ENCODE data around the gene ARHGAP23. TPM values are rescaled to one million over a fixed set of nuclear protein-coding genes. Genes with fewer than 3 reads are reported as not detected.
"Not testable (repeated sequence)": the region's sequence is repeated elsewhere in the genome, so short reads cannot be mapped to it uniquely, and the experiment has no call there.

ARHGAP23 gene
- polyA plus RNA-seq, 1 donor from 2014 or later: 1.6 TPM

- H3K9ac ChIP-seq (ENCODE audit: low read length); H3K27ac ChIP-seq (ENCODE audit: low read length); H2AFZ ChIP-seq (ENCODE audit: low read depth, low read length); H3K9me3 ChIP-seq (ENCODE audit: low read length); H3K79me2 ChIP-seq (replicated peaks; ENCODE audit: insufficient read depth, low read length); H3K4me3 ChIP-seq (ENCODE audit: low read length); H3K36me3 ChIP-seq (ENCODE audit: insufficient read depth, low read length); H4K20me1 ChIP-seq (ENCODE audit: insufficient read depth); H3K27me3 ChIP-seq (ENCODE audit: insufficient read depth, low read depth, low read length); H3F3A ChIP-seq (ENCODE audit: insufficient read depth, low read length, poor library complexity, severe bottlenecking); H3K9me2 ChIP-seq (ENCODE audit: insufficient read depth, low read length); H3K4me2 ChIP-seq (ENCODE audit: low read length): not testable (repeated sequence)
These were observed 99.9 kb downstream of the ARHGAP23 start for GRCh38 chr17:38528141-38528540.

GRCh38 chr17:38530856-38531255 lies 102.6 kb downstream of the ARHGAP23 start:
- not testable (repeated sequence) for H3K4me3 ChIP-seq (ENCODE audit: low read length); H3K27me3 ChIP-seq (ENCODE audit: insufficient read depth, low read depth, low read length); H3K9ac ChIP-seq (ENCODE audit: low read length); H3K9me2 ChIP-seq (ENCODE audit: insufficient read depth, low read length); H3K4me2 ChIP-seq (ENCODE audit: low read length); H3K79me2 ChIP-seq (replicated peaks; ENCODE audit: insufficient read depth, low read length); H3K36me3 ChIP-seq (ENCODE audit: insufficient read depth, low read length); H4K20me1 ChIP-seq (ENCODE audit: insufficient read depth); H3K9me3 ChIP-seq (ENCODE audit: low read length); H3F3A ChIP-seq (ENCODE audit: insufficient read depth, low read length, poor library complexity, severe bottlenecking); H2AFZ ChIP-seq (ENCODE audit: low read depth, low read length); H3K27ac ChIP-seq (ENCODE audit: low read length)

- not testable (repeated sequence) for H3K9ac ChIP-seq (ENCODE audit: low read length); H3K4me2 ChIP-seq (ENCODE audit: low read length); H3F3A ChIP-seq (ENCODE audit: insufficient read depth, low read length, poor library complexity, severe bottlenecking); H4K20me1 ChIP-seq (ENCODE audit: insufficient read depth); H2AFZ ChIP-seq (ENCODE audit: low read depth, low read length); H3K9me3 ChIP-seq (ENCODE audit: low read length); H3K36me3 ChIP-seq (ENCODE audit: insufficient read depth, low read length); H3K4me3 ChIP-seq (ENCODE audit: low read length); H3K27me3 ChIP-seq (ENCODE audit: insufficient read depth, low read depth, low read length); H3K9me2 ChIP-seq (ENCODE audit: insufficient read depth, low read length); H3K27ac ChIP-seq (ENCODE audit: low read length); H3K79me2 ChIP-seq (replicated peaks; ENCODE audit: insufficient read depth, low read length)
These were observed 103.5 kb downstream of the ARHGAP23 start for GRCh38 chr17:38531761-38532160.

GRCh38 chr17:38532451-38532850 lies 104.2 kb downstream of the ARHGAP23 start:
- no peaks in the 10 kb centered on the region for H3K9me2 ChIP-seq (ENCODE audit: insufficient read depth, low read length)
- no peak overlapping the region for H3K27ac ChIP-seq (ENCODE audit: low read length)
- no peak overlapping the region for H2AFZ ChIP-seq (ENCODE audit: low read depth, low read length)
- H3F3A ChIP-seq (ENCODE audit: insufficient read depth, low read length, poor library complexity, severe bottlenecking): no peaks in the 10 kb centered on the region
- no peak for TF ChIP-seq SMC3 (conservative IDR thresholded peaks at IDR 0.05; ENCODE audit: poor library complexity)
- no peak for TF ChIP-seq RAD21 (conservative IDR thresholded peaks at IDR 0.05)
- no peak for TF ChIP-seq EZH2 (IDR thresholded peaks at IDR 0.05; ENCODE audit: borderline replicate concordance, insufficient read depth, low read length, poor library complexity, severe bottlenecking)
- TF ChIP-seq CTCF (IDR thresholded peaks at IDR 0.05; ENCODE audit: poor library complexity, severe bottlenecking): no peak
- no peak for TF ChIP-seq EP300 (conservative IDR thresholded peaks at IDR 0.05; ENCODE audit: poor library complexity, severe bottlenecking)
- TF ChIP-seq REST (IDR thresholded peaks at IDR 0.05; ENCODE audit: borderline replicate concordance): no peak
- no peak for TF ChIP-seq MXI1 (conservative IDR thresholded peaks at IDR 0.05; ENCODE audit: poor library complexity, severe bottlenecking)
- no peak for TF ChIP-seq TAF1 (IDR thresholded peaks at IDR 0.05; ENCODE audit: low read depth)
- TF ChIP-seq POLR2AphosphoS5 (IDR thresholded peaks at IDR 0.05): no peak
- no peaks in the 10 kb centered on the region for H3K27me3 ChIP-seq (ENCODE audit: insufficient read depth, low read depth, low read length)
- H3K9me3 ChIP-seq (ENCODE audit: low read length): no peaks in the 10 kb centered on the region
- no peak overlapping the region for H3K4me2 ChIP-seq (ENCODE audit: low read length)
- H3K9ac ChIP-seq (ENCODE audit: low read length): no peak overlapping the region
- no peaks in the 10 kb centered on the region for H4K20me1 ChIP-seq (ENCODE audit: insufficient read depth)
- H3K79me2 ChIP-seq (replicated peaks; ENCODE audit: insufficient read depth, low read length): no peaks in the 10 kb centered on the region
- no peaks in the 10 kb centered on the region for H3K36me3 ChIP-seq (ENCODE audit: insufficient read depth, low read length)
- no peak overlapping the region for H3K4me3 ChIP-seq (ENCODE audit: low read length)

All from neural cell (in vitro differentiated cells).